Stimulated activated CD8-positive, alpha-beta memory T cell treated with anti-CD3 and anti-CD28 coated beads, Interleukin-2, amount 100 ng/mL, for 48 hours (primary cell): ENCODE results near the gene VSIR.

Experiments used
- DNase-seq, 2 donors: peaks; one replicate each; pipeline ENCODE4 v3.0.0-alpha.2; 2020; ENCODE audit warnings: low read depth in 2 of 2

The VSIR gene

DNA sequence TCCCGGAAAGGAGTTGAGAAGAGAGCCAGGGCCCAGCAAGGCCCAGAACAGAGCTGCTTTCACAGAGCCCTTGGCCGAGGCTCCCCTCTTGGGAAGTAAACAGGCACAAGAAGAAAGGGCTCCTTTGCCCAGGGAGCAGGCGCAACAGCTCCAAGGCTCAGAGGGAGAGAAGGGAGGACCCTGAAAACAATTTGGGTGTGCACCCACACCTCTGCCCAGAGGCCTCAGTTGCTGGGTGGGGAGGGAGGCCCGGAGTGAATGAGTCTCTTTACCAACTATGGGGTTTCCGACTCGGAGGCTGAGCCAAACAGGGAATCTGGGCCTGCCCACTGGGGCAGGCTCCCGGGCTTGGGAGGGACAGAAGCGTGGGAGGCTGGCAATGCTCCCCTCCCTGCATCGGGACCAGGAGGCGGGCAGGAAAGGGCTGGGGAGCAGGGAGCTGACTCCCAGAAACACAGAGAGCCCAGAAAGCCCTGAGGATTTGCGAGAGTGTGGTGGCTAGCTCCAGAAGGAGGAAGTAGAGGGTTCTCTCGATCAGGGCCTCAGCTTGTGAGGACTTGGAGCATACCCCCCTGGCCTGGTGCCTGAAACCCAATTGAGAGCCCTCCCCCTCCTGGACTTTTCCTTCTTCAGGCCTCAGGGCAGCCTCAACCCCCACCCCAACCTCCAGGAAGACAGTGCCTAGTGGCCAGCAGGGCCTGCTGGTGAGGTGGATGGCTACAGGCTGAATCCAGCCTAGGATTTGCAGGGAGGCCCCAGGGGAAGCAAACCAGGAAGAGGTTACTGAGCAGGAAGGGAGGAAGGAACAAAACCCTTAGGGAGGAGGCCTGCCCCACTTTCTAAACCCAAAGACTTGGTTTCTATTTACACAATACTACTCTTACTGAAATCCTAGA lies 59.9 kb downstream of the VSIR start:
- peak in 1 of 2 donors; percentile 40 for DNase-seq

DNA sequence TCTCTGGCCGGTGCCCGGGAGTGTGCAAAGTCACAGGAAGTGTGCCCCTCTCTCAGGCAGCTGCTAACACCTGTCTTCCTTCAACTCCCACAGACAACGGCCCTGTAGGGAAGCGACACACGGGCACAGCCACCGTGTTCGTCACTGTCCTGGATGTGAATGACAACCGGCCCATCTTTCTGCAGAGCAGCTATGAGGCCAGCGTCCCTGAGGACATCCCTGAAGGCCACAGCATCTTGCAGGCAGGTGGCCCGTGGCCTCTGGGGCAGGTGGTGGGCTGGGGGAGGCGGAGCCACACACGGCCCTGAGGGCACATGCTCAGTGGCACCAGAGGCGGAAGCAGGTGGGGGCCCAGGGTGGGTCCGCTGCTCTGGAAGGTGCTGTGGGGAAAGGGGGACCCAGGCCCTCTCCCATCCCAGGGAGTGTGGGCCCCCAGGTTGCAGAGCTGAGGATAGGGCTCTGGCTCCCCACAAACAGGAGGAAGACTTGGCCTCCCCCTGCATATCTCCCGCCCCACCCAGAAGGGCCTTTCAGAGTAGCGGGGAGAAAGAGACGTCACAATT lies 60.7 kb downstream of the VSIR start:
- DNase-seq, result no peak

DNA sequence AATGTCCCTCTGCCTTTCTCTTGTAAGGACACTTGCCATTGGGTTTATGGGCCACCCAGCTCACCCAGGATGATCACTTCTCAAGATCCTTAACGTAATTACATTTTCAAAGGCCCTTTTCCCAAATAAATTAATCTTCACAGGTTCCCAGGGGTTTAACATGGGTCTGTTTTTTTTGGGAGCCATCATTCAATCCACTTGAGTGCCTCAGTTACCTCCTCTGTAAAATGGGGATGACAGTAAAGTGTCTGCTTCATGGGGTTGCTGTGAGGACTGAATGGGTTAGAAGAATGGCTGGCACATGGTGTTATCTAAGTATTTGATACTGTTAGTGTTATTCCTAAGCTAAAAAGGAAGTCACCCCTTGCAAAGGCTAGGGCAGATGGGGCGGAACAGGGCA lies 61.1 kb downstream of the VSIR start:
- DNase-seq, result no peak

DNA sequence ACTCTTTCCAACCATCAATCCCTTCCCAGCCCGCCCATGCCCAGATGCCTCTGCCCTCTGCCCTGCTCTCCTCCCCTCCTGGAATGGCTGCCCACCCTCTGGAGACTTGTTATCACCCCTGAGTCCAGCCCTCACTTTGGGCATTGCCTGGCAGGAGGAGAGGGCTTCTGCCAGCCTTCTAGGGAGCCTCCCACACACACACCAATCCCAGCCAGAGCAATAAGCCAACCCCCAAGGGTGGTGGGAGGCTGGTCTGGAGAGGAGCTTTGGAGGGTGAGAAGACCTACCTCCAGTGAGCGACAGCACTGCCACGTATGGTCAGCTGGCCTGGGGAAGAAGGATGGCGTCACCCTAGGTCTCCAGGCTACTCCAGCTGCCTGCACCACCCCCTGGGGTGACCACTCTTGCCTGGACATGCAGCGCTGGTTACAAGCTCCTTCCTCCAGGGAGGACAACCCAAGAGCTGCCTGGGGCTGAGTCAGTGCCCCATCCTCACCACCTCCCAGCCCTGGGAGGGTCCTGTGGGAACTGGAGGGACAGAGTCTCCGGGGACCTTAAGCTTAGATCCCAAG lies 62.2 kb downstream of the VSIR start:
- DNase-seq, result no peak

DNA sequence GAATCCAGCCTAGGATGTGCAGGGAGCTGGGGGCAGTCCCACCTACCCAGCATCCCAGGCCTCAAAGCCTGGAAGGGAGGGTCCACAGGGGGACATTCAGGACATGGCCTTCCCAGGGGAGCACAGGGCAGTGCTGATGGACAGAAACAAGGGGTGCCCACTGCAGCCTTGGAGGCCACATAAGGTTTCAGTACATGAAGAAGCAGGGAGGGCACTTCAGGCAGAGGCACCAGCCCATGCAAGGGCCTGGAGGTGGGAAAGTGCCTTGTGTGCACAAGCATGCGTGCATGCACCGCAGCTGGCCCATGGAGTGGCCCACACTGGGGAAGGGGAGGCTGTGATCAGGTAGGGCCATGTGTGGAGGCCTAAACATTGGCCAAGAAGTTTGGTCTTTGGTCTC lies 62.8 kb downstream of the VSIR start:
- no peak for DNase-seq

DNA sequence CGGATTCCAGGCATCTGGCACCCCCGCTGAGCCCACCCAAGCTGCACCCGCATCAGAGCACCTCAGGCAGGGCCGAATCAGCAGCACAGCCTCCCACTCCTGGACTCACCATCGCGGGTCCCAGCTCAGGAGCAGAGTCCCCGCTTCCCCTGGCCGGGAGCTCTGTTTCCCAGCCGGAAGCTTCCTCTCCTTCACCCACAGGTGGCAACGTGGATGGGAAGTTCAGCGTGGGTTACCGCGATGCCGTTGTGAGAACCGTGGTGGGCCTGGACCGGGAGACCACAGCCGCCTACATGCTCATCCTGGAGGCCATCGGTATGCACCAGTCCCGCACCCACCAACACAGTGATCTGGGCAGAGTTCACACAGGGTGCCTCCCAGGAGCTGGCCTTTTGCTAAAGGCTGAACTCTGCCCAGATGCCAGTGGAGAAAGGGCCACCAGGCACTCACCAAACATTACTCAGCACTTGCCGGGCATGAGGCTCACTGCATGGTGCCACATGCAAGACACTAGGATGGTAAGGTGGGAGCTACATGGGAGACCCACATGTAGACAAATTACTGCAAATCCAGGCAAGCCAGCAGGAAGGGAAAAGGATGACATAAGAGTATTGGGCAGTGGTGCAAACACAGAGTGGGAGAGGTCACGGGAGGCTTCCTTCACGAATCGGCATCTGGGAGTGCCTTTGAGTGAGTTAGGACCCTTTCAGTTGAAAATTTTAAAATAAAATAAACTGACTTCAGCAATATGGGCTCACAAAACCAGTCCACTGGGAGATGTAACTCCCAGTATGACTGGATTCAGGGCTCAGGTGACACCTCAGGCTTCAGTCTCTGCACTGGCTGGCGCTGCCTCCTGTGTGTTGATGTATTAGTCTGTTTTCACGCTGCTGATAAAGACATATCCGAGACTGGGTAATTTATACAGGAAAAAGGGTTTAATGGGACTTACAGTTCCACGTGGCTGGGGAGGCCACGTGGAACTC lies 64.1 kb downstream of the VSIR start:
- no peak for DNase-seq

DNA sequence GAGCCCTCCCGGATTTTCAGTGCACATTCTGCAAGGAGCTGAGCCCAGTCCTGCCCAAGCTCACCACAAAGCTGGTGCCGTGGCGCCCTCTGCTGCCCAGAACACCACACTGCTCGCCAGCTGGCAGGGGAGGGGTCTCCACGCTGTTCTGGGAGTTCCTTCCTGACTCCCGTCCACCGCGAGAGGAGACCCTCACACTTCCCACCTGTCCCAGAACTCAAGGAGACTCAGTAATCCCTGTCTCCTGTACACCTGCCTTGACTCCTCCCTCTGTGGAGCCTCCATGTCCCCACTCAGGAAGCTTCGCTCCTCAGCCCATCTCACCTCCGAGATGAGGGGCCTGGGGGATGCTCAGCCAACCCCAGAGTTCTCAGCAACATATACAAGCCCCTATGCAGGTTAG lies 65.0 kb downstream of the VSIR start:
- peak in 1 of 2 donors; percentile 58 for DNase-seq

DNA sequence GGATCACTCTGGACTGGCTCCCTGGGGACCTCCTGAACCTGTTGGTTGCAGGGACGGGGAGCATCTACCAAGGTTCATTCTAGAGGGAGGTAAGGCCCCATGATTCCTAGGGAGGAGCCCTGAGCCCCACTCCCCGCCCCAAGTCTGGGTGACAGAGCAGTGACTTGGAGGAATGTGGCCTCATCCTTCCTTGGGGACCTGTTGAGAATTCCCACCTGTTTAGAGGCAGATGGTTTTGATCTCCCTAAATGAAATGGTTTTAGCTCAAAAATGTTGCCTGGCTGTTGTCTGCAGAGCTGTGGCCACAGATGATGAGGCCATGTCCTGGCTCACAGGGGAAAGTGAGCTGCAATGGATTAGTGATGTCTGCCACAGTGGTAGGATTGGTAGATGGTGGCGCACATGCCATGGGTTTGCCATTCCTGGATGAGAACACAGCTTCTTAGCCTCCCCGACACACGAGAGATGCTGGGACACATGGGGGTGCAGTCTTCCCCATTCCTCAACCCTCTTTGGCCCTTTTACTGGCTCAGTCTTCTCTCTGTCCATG lies 66.0 kb downstream of the VSIR start:
- DNase-seq, result no peak

DNA sequence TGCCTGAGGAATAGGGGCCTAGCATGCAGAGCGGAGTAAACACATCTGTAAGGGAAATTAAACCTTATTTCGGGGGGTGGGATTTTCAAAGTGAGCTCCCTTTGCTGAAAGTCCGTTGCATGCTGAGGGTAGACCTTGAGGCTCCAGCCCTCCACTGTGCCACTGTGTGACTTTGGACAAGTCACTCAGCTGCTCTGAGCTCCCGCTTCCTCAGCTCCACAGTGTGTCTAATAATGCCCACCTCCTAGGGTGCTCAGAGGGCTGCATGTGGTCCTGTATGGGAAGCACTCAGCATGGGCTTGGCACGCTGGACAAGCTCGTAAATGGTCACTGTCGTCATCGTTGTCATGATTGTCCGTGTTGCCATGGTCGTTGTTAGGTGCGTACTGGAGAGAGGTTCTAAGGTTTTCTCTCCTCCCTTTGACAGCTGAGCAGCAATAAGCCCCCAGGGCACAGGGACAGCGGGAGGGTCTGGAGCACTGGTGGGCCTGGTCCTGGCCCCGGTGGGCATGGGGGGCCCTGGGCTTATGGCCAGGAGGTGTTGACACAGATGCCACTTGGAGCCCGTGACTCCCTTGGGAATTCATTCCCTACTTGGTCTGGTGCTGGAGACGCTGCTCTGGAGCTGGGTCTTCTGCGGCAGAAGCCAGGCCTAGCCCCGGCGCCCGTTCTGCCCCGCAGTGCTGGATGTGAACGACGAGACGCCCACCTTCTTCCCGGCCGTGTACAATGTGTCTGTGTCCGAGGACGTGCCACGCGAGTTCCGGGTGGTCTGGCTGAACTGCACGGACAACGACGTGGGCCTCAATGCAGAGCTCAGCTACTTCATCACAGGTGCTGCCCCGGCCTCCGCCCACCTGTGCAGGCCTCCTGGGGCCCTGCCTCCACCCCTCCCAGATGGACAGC lies 66.9 kb downstream of the VSIR start:
- DNase-seq, result no peak

DNA sequence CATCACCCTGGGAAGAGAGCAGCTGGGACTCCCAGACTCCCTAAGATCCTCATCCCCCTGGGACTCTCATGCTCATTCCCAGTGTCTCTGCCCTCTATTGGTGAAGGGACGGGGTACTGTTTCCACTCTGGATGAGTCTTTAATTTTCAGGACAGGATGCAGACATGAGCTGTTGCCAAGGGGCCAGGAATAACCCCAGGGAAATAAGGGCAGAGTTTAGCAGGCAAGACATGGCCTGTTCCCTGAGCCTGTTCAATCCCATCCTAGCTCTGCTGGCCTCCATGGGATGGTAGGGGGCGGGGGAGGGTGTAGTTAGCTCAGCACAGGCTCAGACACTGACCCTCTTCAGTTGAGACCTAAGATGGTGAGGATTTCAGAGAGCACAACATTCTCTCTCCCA lies 67.7 kb downstream of the VSIR start:
- DNase-seq, result no peak

DNA sequence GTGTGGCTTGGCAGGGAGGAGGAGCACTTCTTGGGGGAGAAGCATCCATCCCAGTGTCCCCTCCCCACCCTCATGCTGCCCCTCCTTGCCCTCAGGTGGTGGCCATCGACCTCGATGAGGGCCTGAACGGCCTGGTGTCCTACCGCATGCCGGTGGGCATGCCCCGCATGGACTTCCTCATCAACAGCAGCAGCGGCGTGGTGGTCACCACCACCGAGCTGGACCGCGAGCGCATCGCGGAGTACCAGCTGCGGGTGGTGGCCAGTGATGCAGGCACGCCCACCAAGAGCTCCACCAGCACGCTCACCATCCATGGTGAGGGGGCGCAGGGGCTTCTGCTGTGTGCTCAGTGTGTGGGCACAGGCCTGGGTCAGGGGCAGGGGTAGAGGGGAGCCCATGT lies 68.5 kb downstream of the VSIR start:
- DNase-seq, result no peak

DNA sequence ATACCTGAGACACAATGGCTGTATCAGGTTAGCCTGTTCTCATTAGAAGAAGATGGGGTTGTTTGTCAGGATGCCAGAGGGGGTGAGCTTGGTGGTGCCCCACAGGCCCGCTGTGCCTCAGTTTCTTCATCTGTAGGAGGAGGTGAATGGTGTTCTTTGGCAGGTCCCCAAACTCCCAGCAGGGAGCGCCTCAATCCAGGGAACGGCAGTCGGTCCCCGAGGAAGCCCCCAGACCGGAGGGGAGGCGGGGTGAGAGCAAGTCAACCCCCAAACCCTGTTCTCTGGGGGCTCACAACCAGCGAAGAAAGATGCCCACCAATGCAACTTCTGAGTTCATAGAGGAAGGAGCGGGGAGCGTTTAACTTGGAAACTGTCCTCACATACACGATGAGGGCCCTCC lies 69.7 kb downstream of the VSIR start:
- DNase-seq, result no peak

DNA sequence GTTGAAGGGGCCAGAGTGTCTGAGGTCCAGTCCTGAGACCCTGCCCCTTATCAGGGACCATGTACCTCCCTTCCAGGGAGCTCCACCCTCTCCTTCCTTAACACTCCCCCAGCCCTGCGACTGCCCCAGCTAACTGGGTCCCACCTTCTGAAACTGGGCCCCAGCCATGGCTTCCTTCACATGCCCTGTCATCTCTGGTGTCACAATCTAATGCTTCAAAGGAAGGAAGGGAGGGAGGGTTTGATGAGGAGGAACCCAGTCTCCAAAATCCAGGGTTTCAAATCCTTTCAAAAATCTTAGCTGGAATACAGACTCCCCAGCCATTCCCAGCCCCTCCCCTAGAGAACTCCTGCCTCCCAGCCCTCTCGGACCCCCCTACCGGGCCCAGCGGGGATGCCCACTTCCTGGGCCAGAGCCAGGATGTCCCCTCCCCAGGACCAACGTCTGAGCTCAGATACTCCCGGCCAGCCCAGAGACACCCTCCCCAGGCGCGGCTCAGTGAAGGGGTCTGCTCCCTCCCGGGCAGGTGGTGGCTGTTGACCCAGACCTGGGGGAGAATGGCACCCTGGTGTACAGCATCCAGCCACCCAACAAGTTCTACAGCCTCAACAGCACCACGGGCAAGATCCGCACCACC lies 71.7 kb downstream of the VSIR start:
- DNase-seq, result no peak

DNA sequence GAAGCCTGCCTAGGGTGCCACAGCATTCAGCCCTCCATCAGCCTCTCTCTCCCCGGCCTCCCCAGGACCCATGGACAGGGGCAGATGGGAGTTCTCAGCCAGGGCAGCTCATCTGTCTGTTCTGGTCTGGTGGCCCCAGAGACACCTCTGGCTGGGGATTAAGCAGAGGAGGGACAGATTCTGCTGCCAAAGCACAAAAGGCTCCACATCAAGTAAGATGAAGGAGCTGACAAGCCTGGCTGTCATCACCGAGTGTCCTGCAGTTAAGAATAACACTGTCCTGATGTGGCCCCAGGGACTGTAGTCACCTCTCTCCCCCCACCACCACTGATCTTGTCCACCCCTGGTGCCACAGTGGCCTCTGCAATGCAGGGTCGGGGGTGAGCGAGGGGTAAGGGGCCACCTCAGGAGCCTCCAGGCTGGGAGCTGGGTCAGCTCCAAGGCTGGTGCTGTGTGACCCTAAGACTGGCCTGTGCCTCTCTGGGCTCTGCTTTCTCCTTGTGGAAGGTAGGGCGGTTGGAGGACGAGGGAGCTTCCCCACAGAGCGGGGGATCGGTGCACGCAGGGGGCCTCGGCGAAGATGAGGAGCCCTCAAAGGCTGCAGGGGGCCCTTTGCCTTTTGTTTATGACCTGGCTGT lies 72.5 kb downstream of the VSIR start:
- DNase-seq, result no peak

DNA sequence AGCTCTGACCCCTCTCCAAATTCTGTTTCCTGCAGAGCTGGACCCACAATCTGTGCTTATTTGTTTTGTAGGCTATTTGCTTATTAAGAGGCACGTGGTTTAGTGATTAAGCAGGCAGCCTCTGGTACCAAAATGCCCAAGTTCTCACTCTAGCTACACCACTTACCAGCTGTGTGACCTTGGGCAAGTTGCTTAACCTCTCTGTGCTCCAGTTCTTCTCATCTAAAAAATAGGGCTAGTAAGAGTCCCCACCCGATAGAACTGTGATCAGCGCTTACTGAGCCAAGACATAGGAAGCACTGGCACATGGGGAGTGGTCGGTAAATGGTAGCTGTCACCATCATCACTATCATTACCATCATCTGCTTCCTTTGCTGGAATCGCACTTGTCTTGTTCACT lies 74.6 kb downstream of the VSIR start:
- no peak for DNase-seq

DNA sequence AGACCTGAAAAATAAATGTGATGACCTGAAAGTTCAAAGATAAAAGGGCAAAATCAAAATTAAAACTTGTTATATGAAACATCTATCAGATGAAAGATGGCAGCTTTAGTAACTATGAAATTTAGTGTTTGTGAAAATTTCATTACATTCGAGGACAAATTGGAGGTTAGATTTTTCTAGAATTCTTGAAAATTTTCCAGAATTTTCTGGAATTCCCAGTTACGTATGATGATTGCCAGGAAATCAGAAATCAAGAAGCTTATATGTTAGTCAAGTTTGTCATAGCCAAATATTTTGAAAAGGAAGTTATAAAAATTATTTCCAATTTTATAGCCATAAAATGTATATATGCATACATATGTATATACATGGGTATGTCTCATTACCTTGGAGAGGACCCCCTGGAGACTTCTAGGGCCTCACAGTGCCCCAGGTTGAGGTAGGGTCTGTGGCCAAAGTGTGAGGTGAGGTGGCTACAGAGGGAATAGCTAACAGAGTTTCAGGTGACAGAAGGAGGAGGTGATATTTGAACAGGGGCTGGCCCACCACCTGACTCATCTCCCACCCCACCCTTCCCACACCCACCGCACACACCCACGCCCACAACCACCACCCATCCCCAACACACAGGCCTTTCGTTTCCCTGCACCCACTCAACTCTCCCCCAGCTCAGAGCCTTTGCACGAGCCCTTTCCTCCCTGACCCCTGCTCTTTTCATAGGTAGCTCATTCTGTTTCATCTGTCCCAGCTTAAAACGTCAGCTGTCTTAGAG lies 75.2 kb downstream of the VSIR start:
- peak; percentile 65 to 68 for DNase-seq
